Measurements from ENCODE around the gene APEX1. TPM values are rescaled to one million over a fixed set of nuclear protein-coding genes. Genes with fewer than 3 reads are reported as not detected.

Gene APEX1
- total RNA-seq, 1 experiment from 2014 or later, result 235 TPM

- H3K4me3 ChIP-seq (replicated peaks in 1 of 2; ENCODE audit: low read depth in 1 of 2, low read length in 2 of 2), result no peak overlapping the region
- ATAC-seq (no peak), DNase-seq (ENCODE audit: low read depth, low spot score) (no peak)
- CTCF ChIA-PET, result no interaction called here
- no peak overlapping the region for H2AFZ ChIP-seq (ENCODE audit: low read depth, low read length, poor library complexity, severe bottlenecking)
- no peak overlapping the region for H3K27ac ChIP-seq (ENCODE audit: low read depth, low read length)
- H3K36me3 ChIP-seq (ENCODE audit: control insufficient read depth in 1 of 2, insufficient read depth in 2 of 2, low read length in 2 of 2), result 0 out of 4 replicates have a peak, but pooled peaks cover 0 to 2% of the 10 kb centered on the region in 2 experiments
- H3K4me2 ChIP-seq (ENCODE audit: low read length), result no peak overlapping the region
- RAD21 ChIA-PET (ENCODE audit: low non-redundant PET in 1 of 2, low total read pairs in 2 of 2, uncharacterized antibody in 2 of 2, unreplicated experiment in 2 of 2), result no interaction called here
- H4K20me1 ChIP-seq (ENCODE audit: insufficient read depth), result no peaks in the 10 kb centered on the region
- BruUV-seq (replicated peaks), result no TSS peak
- no peaks in the 10 kb centered on the region for H3K9me2 ChIP-seq (ENCODE audit: insufficient read depth)
- intact Hi-C loops (cut with micrococcal nuclease), result no loop called here
- POLR2A ChIA-PET, result no interaction called here
- H3K9ac ChIP-seq (ENCODE audit: low read length), result no peak overlapping the region
- no peaks in the 10 kb centered on the region for H3K9me3 ChIP-seq (ENCODE audit: control insufficient read depth in 1 of 2, insufficient read depth in 1 of 2, low read depth in 1 of 2, low read length in 2 of 2)
- TF ChIP-seq EGR1 (IDR thresholded peaks at IDR 0.05; ENCODE audit: low read depth) (no peak), CBX3 (IDR thresholded peaks at IDR 0.05; ENCODE audit: low read depth) (no peak), TCF7L2 (IDR thresholded peaks at IDR 0.05; ENCODE audit: borderline replicate concordance, extremely low read depth, insufficient read depth, insufficient read length) (no peak), CTCF (IDR thresholded peaks at IDR 0.05 in 2 of 3, conservative IDR thresholded peaks at IDR 0.05 in 1 of 3; ENCODE audit: borderline replicate concordance in 1 of 3, insufficient read depth in 1 of 3, low read depth in 2 of 3, low read length in 2 of 3) (no peak), ZNF274 (IDR thresholded peaks at IDR 0.05; ENCODE audit: low read depth, low read length) (no peak), CEBPB (IDR thresholded peaks at IDR 0.05; ENCODE audit: low read depth) (no peak), REST (IDR thresholded peaks at IDR 0.05; ENCODE audit: low read depth) (no peak), FOSL1 (IDR thresholded peaks at IDR 0.05; ENCODE audit: low read depth) (no peak), JUND (IDR thresholded peaks at IDR 0.05) (no peak), EZH2 (IDR thresholded peaks at IDR 0.05) (no peak), ELF1 (IDR thresholded peaks at IDR 0.05; ENCODE audit: borderline replicate concordance, low read depth) (no peak), YY1 (IDR thresholded peaks at IDR 0.05; ENCODE audit: extremely low read depth, insufficient replicate concordance, low read depth, low read length) (no peak), SIN3A (IDR thresholded peaks at IDR 0.05; ENCODE audit: low read depth) (no peak), ZFX (IDR thresholded peaks at IDR 0.05) (no peak)
- TF ChIP-seq, protein P1, sequence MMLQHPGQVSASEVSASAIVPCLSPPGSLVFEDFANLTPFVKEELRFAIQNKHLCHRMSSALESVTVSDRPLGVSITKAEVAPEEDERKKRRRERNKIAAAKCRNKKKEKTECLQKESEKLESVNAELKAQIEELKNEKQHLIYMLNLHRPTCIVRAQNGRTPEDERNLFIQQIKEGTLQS (IDR thresholded peaks at IDR 0.05), result no peak
- H3K4me1 ChIP-seq (ENCODE audit: control insufficient read depth in 1 of 2, insufficient read depth in 2 of 2, low read length in 2 of 2), result peaks cover 2 to 7% of the 10 kb centered on the region in 2 experiments; a peak in 2 of 4 replicates
- H3K27me3 ChIP-seq (ENCODE audit: insufficient read depth, low read length), result no peaks in the 10 kb centered on the region
- H3K79me2 ChIP-seq (ENCODE audit: insufficient read depth, low read length), result no peaks in the 10 kb centered on the region
Observed at GRCh38 chr14:20440465-20440864, 14.6 kb upstream of the APEX1 start.
